GM20431 (cell line): ENCODE measurements around the gene SLC26A6.

Source experiments
- in situ Hi-C: fragments of 300-500 bp; cut with MseI, MboI; formaldehyde crosslinking; loops from one replicate; pipeline ENCODE4 v1.15.0; 2020; ENCODE audit warnings: low sequenced_read_pairs; ENCODE audit not compliant: unreplicated experiment

SLC26A6 gene

DNA sequence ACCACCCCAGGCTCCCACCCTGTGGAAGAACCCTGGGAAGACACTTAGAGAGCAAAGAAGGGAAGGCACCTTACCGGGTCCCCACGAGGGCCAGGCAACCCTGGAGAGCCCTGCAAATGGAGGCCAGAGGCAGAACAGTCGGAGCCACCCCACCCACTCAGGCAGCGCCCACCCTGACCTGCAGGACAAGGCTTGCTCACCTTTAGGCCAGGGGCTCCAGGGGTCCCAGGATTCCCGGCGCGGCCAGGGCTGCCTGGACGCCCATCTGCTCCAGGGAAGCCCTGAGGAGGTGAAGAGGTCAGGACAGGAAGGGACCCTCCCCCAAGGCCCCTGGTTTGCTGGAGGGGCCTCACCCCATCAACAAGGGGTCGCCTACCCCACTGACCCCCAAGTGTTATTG, 50.4 kb downstream of the SLC26A6 start:
- in situ Hi-C loops, result no loop called here

DNA sequence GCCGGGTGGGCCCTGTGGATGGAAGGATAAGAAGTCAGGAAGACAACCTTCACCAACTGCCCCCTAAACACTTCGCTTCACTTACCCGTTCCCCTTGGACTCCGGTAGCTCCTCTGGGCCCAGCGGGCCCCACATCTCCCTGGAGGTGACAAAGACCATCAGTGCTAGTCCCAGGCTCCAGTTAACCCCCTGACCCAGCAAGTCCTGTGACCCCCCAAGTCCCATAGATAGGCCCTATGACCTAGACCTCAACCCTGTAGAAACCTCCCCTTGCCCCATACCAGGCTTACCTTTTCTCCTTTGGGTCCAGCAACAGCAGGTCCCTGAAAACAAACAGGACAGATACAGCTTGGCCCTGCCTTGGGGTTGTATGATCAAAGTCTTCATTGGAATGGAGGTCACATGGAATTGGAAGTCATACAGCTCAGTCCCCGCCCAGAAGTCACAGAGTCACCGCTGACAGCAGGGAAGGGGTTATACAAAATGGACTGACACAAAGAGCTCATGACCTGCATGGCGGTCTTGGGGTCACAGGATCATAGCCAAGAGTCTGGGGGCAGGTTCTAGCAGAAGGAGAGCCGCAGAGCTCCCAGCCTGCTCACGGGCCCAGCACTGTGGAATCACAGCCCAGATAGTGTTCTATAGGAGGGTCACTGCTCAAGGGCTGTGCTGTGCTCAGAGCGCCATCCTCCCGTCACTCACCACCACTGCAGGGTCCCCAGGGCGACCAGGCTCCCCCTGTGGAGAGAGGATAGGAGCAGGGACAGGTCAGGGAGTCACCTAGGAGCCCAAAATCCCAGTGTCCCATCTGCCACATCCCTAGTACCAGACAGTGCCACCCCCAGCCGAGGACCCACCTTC, 53.4 kb downstream of the SLC26A6 start:
- in situ Hi-C loops, result no loop called here

DNA sequence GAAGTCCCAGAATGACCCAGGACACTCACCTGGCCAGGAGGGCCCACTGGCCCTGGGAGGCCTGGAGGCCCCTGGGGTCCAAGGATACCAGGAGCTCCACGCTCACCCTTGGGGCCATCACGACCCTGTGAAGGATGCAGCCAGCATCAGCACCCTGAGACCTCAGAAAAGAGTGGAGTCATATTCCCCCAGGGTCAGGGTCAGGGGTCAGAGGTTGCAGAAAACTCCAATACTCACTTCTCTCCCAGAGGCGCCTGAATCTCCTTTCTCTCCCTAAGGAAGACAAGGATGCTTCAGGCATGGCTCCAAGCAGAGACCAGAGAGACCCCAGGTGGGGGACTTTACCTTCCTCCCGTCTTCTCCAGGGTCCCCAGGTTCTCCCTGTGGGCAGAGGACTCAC, 58.6 kb downstream of the SLC26A6 start:
- in situ Hi-C loops, result no loop called here
